ENCODE results near the gene TRIO. TPM values are rescaled to one million over a fixed set of nuclear protein-coding genes. Genes with fewer than 3 reads are reported as not detected.

Gene TRIO
- total and polyA plus RNA-seq, 4 donors: 23.8 to 243 (median 110) TPM

DNA sequence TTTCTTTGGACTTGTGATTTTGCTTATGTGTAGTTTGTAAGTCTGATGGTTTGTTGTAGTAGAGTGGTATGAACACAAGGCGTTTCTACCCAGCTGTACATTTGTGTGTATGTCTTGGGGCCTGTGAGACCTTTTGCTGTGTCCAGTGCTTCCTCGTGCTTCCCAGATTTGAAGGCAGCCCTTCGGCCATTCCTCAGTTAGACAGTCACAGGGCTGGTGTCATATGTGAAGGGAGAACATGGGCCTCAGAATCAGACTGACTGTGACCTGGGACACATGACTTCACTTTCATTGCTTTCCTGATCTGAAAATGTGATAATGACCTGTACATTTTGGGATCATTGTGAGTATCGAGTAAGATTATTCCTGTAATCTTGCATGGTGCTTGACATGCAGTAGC is 140.0 kb downstream of the TRIO start:
- DNase-seq (no peak), ATAC-seq (ENCODE audit: insufficient read depth, low FRiP score) (no peak)
- H3K4me3 ChIP-seq: no peak overlapping the region
- peaks cover 0 to 36% (median 3%) of the 10 kb centered on the region in 5 donors for H3K4me1 ChIP-seq (ENCODE audit: control insufficient read depth in 5 of 5, insufficient read depth in 5 of 5, low read length in 5 of 5)
- no peak overlapping the region for H3K27ac ChIP-seq (ENCODE audit: low read depth in 1 of 2, low read length in 1 of 2)
- 90 to 93% methylated on average over 4 of the region's 4 CpGs for WGBS, 2 donors
- no peaks in the 10 kb centered on the region for H3K9me3 ChIP-seq (ENCODE audit: control insufficient read depth in 4 of 4, insufficient read depth in 3 of 4, low read length in 3 of 4)
- H3K9ac ChIP-seq (ENCODE audit: insufficient read depth in 1 of 2, low read length in 2 of 2): no peak overlapping the region
- H3K36me3 ChIP-seq (ENCODE audit: control insufficient read depth in 4 of 4, insufficient read depth in 4 of 4, low read length in 4 of 4): peaks cover 0 to 14% (median 10%) of the 10 kb centered on the region in 4 donors
- TF ChIP-seq, protein P1, sequence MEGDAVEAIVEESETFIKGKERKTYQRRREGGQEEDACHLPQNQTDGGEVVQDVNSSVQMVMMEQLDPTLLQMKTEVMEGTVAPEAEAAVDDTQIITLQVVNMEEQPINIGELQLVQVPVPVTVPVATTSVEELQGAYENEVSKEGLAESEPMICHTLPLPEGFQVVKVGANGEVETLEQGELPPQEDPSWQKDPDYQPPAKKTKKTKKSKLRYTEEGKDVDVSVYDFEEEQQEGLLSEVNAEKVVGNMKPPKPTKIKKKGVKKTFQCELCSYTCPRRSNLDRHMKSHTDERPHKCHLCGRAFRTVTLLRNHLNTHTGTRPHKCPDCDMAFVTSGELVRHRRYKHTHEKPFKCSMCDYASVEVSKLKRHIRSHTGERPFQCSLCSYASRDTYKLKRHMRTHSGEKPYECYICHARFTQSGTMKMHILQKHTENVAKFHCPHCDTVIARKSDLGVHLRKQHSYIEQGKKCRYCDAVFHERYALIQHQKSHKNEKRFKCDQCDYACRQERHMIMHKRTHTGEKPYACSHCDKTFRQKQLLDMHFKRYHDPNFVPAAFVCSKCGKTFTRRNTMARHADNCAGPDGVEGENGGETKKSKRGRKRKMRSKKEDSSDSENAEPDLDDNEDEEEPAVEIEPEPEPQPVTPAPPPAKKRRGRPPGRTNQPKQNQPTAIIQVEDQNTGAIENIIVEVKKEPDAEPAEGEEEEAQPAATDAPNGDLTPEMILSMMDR (IDR thresholded peaks at IDR 0.05; ENCODE audit: control extremely low read depth, extremely low read depth): no peak
- H3K27me3 ChIP-seq (ENCODE audit: control insufficient read depth in 3 of 3, insufficient read depth in 3 of 3, low read length in 2 of 3): no peaks in the 10 kb centered on the region

- peak overlapping the region in 1 of 2 donors; percentile 17 for H3K9ac ChIP-seq (ENCODE audit: insufficient read depth in 1 of 2, low read length in 2 of 2)
Observed at GRCh38 chr5:14284392-14285148, 141.4 kb downstream of the TRIO start.

GRCh38 chr5:14286007-14286406 is 142.9 kb downstream of the TRIO start:
- H3K9me3 ChIP-seq (ENCODE audit: control insufficient read depth in 4 of 4, insufficient read depth in 3 of 4, low read length in 3 of 4): no peaks in the 10 kb centered on the region
- 73 to 84% methylated on average over 3 of the region's 3 CpGs for WGBS, 2 donors
- H3K9ac ChIP-seq (ENCODE audit: insufficient read depth in 1 of 2, low read length in 2 of 2): no peak overlapping the region
- H3K4me1 ChIP-seq (ENCODE audit: control insufficient read depth in 5 of 5, insufficient read depth in 5 of 5, low read length in 5 of 5): peaks cover 0 to 21% (median 3%) of the 10 kb centered on the region in 5 donors
- TF ChIP-seq, protein P1 (IDR thresholded peaks at IDR 0.05; ENCODE audit: control extremely low read depth, extremely low read depth): no peak
- ATAC-seq (ENCODE audit: insufficient read depth, low FRiP score) (no peak), DNase-seq (no peak)
- H3K36me3 ChIP-seq (ENCODE audit: control insufficient read depth in 4 of 4, insufficient read depth in 4 of 4, low read length in 4 of 4): peaks cover 6 to 16% (median 9%) of the 10 kb centered on the region in 4 donors
- no peaks in the 10 kb centered on the region for H3K27me3 ChIP-seq (ENCODE audit: control insufficient read depth in 3 of 3, insufficient read depth in 3 of 3, low read length in 2 of 3)
- H3K27ac ChIP-seq (ENCODE audit: low read depth in 1 of 2, low read length in 1 of 2): no peak overlapping the region
- no peak overlapping the region for H3K4me3 ChIP-seq

More at GRCh38 chr5:14284392-14285148, 141.4 kb downstream of the TRIO start:
- TF ChIP-seq, protein P1 (IDR thresholded peaks at IDR 0.05; ENCODE audit: control extremely low read depth, extremely low read depth): no peak
- WGBS, 2 donors: 81 to 83% methylated on average over 12 of the region's 12 CpGs
- Histone ChIP-seq H3K27ac (ENCODE audit: low read depth in 1 of 2, low read length in 1 of 2) (no peak overlapping the region), H3K4me1 (ENCODE audit: control insufficient read depth in 5 of 5, insufficient read depth in 5 of 5, low read length in 5 of 5) (peaks cover 0 to 30% (median 3%) of the 10 kb centered on the region in 5 donors), H3K36me3 (ENCODE audit: control insufficient read depth in 4 of 4, insufficient read depth in 4 of 4, low read length in 4 of 4) (peaks cover 0 to 19% (median 11%) of the 10 kb centered on the region in 4 donors), H3K4me3 (no peak overlapping the region), H3K27me3 (ENCODE audit: control insufficient read depth in 3 of 3, insufficient read depth in 3 of 3, low read length in 2 of 3) (no peaks in the 10 kb centered on the region), H3K9me3 (ENCODE audit: control insufficient read depth in 4 of 4, insufficient read depth in 3 of 4, low read length in 3 of 4) (no peaks in the 10 kb centered on the region)
- DNase-seq: peak in 2 of 3 donors; percentile 49 to 53
- no peak for ATAC-seq (ENCODE audit: insufficient read depth, low FRiP score)

Measured in lung (tissue), 12 donors.